Midbrain (tissue), 1 donor: ENCODE measurements around the gene TMEM116.
"Not testable (repeated sequence)": the region's sequence is repeated elsewhere in the genome, so short reads cannot be mapped to it uniquely, and the experiment has no call there.

ENCODE experiments used
- DNase-seq: peaks from one replicate; lab custom pipeline; 2025; lab: John Stamatoyannopoulos, UW

TMEM116 gene

DNA sequence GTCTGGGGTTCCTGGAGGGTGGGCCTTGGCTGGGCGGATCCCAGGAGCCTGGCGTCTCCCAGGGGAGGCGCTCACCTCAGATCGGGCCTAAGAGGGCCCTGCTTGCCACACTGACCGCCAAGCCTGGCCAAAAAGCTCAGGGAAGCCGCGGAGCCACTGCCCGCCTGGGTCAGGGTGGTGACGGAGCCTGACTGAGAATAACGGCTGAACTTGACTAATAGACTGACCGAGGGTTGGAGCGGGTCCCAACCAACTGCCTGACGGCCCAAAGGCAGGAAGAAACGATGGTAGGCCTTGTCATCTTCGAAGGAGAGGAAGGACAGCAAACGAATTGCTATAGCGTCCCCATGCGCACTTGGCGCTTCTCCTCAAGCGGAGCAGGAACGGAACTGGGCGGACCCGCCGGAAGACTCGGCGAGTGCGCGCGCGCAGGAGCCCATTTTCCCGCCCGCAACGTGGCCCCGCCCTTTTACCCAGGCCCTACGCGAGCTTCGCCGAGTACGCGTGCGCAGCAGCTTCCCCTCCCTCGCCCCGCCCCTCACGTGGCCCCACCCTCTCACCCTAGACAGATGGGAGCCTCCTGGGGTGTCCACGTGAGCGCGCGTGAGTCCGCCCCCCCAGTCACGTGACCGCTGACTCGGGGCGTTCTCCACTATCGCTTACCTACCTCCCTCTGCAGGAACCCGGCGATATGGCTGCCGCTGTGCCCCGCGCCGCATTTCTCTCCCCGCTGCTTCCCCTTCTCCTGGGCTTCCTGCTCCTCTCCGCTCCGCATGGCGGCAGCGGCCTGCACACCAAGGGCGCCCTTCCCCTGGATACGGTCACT is at the start of gene TMEM116, which contains the start of gene ERP29:
TMEM116 (minus strand) TSS at position 391 of the 826 bp plus-strand sequence. CDS start 7,895 bp downstream, outside the sequence.
ERP29 (plus strand) TSS at position 652 of the 826 bp plus-strand sequence; CDS start at position 692, 40 bp downstream.
- peak; percentile 100 for DNase-seq

DNA sequence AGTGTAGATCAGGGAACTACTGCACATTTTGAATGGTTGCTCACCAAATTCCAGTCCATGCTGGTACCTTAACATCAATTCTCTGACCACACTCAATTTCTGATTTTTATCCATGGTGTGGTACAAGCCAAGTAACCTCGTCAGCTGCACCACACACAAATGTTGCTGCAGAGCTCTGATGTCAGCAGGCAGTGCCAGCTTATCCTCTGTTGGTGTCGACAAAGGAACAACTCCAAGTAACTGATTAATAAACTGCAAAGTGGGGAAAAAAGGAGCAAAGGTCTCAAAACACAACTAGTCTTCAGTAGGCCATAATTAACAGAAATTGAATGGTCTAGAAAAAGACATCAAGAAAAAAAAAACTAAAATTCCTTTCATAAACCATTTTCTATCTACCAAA is 48.2 kb upstream of the TMEM116 start:
- no peak for DNase-seq

DNA sequence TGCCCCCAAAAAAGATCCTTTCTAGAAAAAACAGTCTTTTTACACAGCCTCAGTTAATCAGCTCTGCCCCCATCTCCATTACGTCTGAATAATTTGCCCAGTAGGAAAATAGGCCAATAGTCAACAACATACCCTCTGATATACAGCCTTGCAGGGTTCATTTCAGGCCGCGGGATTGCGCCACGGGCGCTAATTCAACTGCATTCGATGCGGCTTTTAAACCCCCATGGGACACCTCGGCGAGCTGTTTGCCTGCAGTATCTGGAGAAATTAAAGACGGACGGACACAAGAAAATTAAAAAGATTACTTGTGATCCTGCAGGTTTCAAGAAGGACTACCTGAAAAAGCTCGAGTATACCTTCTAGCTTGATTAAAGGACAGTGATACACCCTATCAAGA is 36.4 kb upstream of the TMEM116 start:
- no peak for DNase-seq

DNA sequence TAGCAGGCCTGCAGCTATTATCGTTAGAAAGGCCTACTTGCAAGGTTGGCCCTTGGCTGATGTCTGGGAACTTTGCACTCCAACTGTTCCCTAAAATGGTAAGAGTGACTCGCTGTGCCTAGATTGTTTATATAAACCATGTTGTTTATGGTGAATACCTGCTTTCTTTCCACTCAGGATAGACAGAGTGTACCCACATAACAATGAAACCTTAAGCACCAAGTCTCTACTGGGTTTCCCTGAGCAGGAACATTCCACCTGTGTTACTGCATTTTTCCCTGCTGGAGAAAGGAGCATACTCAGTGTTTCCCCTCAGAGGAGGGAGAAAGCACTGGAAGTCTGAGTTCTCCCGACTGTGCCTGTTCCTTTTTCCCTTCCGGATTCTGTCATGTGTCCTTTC is 33.0 kb upstream of the TMEM116 start:
- no peak for DNase-seq

DNA sequence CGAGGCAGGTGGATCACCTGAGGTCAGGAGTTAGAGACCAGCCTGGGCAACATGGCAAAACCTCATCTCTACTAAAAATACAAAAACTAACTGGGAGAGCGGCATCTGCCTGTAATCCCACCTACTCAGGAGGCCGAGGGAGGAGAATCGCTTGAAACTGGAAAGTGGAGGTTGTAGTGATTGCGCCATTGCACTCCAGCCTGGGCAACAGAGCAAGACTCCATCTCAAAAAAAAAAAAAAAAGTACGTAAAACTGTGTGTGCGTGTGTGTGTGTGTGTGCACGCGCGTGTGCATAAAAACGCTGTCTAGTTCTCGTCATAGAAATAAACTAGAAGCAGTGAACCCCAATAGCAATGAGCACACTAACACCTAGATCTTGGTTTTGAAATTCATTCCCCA is 23.6 kb upstream of the TMEM116 start:
- DNase-seq = not testable (repeated sequence)

DNA sequence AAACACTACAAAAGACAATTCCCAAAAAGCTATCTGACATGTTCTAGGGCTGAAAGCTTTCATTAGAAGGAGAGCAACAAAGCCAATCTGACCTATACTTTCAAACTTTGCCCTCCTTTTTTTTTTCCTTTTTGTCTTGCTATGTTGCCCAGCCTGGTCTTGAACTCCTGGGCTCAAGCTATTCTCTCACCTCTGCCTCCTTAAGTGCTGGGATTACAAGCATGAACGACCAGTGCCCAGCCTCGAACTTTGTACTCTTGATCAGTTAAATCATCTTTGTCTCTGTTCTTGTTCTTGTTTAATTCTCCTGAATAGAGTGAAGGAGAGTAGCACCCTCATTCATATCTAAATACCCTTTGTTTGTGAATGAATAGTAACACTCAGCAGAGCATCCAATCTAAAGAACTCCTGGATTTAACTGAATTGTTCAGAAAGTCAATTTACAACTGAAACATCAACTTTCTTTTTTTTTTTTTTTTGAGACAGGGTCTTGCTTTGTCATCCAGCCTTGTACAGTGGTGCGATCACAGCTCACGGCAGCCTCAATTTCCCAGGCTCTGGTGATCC is 22.3 kb upstream of the TMEM116 start:
- no peak for DNase-seq

DNA sequence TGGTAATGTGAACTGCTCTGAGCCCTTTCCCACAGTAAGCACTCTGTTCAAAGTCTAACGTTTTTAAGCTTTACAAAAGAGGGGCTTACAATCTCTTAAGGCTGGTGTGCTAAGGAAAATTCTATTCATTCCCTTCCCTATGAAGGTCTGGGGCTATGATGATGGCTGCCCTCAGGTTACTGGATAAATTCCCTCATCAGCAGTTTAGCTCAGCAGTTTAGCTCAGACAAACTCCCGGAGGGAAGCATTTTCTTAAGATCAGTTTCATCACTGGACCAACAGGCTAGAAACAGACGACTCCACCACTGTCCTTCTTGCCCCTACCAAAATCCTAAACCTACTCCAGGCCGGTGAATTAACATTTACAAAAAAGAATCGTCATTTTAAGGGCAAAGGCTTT is 19.3 kb upstream of the TMEM116 start:
- no peak for DNase-seq

DNA sequence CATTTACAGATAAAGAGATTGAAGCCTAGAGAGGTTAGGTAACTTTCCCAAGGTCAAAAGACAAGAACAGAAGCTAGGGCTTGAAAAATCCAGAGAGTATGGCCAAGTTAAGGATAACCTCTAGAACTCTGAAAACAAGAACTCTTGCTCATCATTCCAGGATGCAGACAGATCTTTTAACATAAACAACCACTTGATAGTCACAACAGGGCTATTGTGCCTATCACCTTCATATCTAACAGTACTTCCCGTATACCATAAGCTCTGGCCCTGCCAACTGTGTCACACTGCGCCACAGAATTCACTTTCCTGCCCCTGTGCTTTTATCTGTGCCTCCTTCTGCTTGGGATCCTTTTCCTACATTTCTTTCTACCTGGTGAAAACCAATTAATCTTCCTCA is 18.5 kb upstream of the TMEM116 start:
- DNase-seq = no peak

DNA sequence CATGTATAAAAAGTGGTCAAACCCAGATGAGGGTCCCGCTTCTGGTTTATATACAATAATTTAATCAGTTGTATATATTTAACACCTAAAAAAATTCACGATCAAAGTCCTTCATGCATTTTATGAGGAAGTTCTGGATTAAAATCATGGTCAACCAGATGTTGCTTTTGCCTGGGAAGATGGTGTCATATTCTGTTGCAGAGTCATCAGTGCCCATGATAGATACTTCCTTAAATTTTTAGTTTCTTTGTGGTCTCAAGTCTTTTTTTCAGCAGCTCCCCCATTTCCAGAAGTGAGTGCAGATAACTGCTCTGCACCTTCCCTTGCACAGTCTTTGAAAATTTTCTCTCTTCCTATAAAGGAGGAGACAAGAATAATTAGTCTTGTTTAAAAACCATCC is 16.3 kb upstream of the TMEM116 start:
- no peak for DNase-seq

DNA sequence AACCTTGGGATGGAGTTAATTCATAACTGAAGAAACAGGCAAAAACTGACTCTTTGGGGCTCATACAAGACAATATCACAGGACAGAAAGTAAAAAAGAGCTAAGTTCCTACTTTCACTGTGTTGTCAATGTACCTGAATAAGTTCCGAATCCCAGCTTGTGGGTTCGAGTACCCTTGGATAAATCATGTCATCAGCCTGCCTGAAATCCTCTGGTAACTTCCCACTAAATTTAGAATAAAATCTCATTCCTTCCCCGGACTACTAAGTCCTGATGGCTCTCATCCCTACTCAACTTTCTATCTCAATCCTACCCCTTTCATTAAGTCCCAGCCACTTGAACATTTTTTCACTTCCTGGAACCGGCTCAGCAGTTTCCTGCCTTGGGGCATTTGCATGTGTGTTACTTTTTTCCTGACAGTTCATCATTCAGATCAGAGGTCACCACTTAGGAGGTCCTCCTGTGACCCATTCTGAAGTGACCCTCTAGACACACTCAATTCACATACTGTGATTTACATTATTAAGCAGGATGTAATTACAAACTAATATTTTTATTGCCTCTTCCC is 12.9 kb upstream of the TMEM116 start:
- DNase-seq = no peak

DNA sequence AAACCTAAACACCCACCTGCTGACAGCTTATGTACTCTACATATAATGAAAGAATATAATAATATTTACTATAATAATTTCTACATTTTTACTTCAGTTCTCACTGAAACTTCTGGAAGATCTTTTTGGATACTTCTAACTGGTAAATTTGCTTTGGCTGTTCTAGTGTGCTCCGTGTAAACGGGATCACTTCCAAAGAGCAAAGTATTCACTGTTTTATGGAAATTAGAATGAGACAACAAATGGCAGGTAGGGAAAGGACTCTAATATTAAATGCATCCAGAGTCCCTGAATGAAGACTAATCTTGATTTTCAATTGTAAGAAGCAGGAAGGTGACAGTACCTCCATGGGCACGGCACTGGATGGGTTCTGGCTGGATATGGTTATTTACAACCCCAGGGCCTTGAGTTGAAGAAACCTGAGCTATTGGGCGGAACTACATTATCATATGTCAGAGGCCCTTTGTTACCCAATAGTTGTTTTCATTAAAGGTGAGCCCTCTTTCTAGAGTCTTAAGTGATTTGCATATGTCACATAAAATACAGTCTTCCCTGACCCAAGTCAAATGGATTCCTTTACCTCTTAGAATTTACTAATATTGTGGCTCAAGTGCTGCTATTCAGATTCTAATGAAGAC is 10.9 kb upstream of the TMEM116 start:
- no peak for DNase-seq

DNA sequence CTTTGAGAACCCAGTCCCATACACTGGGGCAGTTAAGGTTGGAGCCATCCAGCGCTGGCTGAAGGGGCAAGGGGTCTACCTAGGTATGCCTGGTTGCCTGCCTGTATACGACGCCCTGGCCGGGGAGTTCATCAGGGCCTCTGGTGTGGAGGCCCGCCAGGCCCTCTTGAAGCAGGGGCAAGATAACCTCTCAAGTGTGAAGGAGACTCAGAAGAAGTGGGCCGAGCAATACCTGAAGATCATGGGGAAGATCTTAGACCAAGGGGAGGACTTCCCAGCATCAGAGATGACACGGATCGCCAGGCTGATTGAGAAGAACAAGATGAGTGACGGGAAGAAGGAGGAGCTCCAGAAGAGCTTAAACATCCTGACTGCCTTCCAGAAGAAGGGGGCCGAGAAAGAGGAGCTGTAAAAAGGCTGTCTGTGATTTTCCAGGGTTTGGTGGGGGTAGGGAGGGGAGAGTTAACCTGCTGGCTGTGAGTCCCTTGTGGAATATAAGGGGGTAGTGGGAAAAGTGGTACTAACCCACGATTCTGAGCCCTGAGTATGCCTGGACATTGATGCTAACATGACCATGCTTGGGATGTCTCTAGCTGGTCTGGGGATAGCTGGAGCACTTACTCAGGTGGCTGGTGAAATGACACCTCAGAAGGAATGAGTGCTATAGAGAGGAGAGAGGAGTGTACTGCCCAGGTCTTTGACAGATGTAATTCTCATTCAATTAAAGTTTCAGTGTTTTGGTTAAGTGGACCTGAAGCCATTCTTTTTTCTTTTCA is 9.5 kb upstream of the TMEM116 start:
- no peak for DNase-seq

DNA sequence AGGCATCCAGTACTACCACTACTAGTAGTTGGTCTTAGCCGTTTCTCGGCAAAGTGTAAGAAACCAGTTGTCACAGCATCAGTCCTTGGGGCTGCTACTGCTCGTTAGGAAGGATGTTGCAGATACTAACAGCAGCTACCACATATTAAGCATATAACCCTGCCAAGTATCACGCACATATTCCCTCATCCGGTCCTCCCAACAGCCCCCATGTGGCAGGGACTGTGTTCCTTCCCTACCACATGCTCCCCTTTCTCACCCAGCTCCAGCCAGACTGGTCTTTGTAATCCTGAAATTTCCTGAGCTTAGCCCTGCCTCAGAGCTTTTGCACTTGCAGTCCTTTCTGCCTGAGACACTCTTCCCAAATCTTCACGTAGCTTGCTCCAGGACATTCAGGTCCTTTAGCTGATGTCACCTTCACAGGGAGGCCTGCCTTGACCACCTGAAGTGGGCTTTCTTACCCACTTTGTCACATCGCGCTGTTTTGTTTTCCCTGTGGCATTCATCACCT is 8.0 kb upstream of the TMEM116 start:
- no peak for DNase-seq

DNA sequence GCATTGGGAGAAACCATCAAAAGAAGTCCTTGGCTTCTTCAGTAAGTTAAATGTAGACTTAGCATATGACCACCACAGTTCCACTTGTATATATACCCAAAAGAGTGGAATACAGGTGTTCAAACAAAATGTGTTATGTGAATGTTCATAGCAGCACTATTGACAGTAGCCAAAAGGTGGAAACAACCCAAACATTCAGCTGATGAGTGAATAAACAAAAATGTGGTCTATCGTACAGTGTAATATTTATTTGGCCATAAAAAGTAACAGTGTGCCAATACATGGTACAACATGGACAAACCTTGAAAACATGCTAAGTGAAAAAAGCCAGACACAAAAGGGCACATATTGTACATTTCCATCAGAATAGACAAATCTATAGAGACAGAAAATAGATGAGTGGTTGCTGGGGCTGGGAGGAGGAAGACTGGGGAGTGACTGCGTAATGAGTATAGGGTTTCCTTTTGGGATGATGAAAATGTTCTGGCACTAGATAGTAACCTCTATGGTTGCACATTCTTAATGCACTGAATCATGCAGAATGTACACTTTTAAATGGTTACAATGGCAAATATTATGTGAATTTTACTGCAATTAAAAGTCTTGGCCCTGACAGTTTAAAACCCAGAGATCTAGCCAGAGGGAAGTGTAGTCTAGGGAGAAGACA is 5.7 kb upstream of the TMEM116 start:
- DNase-seq = no peak

DNA sequence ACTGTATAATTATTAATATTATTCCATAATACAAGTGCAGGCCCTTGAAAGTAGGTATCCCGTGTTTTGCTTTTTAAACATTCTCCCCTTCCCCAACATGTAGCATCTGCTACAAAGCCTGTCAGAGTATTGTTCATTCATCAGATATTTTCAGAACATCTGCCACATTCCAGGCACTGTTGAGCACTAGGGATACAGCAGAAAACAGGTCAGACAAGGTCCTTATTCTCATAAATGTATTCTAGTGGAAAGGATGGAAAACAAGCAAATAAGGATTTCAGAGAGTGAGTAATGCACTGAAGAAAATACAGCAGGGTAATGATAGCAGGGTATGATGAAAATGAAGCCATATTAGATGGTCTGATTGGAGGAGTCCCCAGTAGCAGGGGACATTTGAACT is 4.1 kb upstream of the TMEM116 start:
- no peak for DNase-seq

DNA sequence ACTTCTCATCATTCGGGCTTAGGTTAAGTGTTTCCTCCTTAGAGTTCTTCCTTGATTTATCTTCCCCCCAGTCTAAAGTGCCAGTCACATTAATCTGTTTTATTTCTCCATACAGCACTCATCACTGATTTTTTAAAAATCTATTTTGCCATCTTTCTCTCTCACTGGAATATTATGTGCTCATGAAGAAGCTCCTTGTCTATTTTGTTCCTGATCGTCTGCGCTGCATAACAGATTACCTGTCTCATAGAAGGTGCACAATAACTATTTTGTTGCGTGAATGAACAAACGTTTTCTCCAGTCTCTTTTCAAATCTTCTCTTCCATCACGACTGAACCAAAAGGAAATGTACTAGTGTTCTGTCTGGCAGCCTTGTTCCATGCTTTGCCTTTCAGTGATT is 3.0 kb upstream of the TMEM116 start:
- no peak for DNase-seq

DNA sequence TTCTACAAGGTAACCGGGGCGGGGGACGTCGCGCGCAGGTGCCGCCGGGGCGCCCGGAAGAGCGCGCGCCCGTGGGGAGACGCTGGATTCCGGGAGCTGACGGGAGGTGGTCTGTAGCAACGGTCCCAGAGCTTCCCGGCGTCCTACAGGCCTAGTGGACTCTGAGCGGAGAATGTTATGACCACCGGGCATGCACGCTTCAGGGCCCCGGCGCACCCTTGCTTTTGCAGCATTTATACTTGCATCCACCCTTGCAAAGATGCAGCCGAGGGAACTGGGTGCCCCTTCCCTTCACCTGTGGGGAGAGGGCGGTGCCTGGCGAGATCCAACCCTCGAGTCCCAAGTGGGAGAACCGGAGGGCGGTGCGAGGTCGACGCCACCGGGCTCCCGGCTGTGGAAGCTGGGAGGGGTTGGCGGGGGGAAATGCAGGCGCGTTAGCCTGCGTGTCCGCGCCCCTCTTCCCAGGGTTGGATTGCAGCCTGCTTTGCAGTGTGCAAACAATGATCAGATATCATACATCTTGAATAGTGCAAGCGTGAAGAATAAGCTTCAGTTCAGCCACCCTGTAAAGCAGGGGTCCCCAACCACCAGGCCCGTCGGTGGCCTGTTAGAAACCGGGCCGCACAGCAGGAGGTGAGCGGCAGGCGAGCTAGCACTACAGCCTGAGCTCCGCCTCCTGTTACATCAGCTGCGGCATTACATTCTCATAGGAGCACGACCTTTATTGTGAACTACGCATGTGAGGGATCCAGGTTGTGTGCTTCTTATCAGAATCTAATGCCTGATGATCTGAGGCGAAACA is 837 bp upstream of the TMEM116 start:
- no peak for DNase-seq

DNA sequence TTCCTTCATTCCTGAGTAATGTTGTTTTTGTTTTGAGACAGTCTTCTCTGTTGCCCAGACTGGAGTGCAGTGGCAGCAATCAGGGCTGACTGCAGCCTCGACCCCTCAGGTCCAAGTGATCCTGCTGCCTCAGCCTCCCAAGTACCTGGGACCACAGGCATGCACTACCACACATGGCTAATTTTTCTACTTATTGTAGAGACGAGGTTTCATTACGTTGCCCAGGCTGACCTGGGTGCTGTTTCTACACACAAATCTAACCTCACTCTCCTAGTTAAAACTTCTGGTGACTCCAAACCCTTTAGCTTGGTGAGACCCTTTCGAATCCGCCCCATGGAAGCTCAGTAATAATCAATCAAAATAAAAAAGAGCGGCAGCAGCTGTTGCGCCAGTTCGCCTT is 1.3 kb downstream of the TMEM116 start:
- no peak for DNase-seq

DNA sequence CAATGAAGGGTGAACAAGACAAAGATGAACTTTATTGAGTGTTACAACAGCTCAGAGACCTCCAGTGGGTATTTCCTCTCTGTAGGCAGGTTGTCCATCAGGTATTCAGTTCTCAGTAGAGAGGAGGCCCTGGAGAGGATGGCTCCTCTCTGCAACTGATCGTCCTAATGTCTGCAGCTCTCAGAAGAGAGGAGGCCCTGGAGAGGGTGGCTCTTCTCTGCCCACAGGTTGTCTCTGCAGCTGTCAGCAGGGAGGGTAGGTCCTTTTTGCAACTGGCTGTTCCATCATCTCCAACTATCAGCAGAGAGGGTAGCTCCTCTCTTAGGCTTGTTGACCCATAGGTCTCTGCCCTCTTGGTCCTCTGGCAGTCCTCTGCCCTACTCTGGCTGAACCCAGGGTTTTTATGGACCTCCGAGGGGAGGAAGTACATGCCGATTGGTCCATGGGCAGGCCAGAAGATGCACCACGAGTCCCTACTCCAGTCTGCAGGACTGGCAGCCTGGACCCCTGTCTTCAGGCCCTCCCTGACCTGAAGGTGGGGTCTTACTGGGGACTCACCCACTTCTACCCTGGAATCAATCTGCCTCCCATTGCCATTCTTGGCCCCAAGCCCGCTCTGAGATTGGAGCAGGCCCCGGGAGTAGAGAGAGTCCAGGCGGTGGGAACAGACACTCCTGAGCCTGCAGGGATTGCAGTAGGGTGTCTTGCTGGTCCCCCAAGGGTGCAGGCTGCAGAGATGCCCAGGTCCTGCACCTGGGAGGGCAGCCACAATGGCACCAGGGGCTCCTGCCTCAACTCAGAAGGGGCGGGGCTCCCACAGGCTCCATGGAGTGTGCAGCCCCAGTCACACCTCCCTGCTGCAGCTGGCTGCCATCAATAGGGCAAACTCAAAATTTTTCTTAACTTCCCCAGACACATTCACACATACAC is 2.3 kb downstream of the TMEM116 start:
- DNase-seq = no peak
